NCI-H2081 (cell line): ENCODE results near the gene ZDHHC1.
"Not testable (repeated sequence)": the region's sequence is repeated elsewhere in the genome, so short reads cannot be mapped to it uniquely, and the experiment has no call there.

ENCODE experiments used
- DNase-seq, 2 experiments: peaks; one replicate each; lab custom pipeline; 2025; lab: John Stamatoyannopoulos, UW

Gene ZDHHC1

DNA sequence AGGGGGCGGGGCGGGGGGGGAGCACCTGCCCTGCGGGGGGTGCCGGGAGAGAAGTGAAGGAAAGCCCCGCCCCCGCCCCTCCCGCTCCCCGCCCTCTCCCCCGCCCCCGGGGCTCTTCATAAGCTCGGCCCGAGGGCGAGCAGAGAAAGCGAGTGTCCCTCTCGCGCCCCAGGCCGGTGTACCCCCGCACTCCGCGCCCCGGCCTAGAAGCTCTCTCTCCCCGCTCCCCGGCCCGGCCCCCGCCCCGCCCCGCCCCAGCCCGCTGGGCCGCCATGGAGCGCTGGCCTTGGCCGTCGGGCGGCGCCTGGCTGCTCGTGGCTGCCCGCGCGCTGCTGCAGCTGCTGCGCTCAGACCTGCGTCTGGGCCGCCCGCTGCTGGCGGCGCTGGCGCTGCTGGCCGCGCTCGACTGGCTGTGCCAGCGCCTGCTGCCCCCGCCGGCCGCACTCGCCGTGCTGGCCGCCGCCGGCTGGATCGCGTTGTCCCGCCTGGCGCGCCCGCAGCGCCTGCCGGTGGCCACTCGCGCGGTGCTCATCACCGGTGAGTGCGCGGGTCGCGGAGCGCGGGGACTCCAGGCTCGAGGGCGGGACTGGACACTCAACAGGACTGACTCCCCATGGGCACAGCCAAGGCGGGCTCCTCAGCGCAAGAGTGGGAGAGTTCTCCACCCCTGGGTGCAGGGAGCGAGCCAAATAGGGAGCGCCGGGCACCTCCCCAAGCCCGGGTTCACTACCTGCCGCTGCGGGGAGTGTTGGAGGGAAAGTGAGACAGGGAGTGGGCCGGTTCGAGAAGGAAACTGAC is 14.9 kb upstream of the ZDHHC1 start, which contains the start of gene HSD11B2:
TSS of gene HSD11B2 (plus strand) at position 145 of the 798 bp plus-strand sequence. CDS start at position 273, 128 bp downstream.
- peak; percentile 46 to 67 for DNase-seq

DNA sequence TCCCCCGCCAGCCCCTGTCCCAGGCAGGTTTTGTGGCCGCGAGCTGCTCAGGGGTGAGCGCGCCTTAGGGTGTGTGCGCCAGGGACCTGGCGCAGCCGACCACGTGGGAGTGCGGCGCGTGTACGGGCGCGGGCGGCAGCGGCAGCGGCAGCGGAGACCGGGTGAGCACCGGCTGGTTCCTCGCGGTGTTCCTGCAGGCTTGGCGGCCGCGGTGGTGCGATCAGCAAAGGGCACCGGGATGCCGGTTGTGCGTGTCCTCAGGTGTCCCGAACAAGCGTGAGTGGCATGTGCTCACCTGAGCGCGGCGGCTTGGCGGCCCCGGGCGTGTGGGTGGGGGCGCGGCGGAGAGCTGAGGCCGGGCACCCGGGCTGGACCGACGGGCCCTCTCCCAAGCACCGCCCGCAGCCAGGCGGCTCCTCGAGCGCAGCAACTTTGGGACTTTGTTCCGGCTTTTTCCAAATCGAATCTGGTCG is 14.3 kb upstream of the ZDHHC1 start:
- peak in 1 of 2 experiments; percentile 36 for DNase-seq

DNA sequence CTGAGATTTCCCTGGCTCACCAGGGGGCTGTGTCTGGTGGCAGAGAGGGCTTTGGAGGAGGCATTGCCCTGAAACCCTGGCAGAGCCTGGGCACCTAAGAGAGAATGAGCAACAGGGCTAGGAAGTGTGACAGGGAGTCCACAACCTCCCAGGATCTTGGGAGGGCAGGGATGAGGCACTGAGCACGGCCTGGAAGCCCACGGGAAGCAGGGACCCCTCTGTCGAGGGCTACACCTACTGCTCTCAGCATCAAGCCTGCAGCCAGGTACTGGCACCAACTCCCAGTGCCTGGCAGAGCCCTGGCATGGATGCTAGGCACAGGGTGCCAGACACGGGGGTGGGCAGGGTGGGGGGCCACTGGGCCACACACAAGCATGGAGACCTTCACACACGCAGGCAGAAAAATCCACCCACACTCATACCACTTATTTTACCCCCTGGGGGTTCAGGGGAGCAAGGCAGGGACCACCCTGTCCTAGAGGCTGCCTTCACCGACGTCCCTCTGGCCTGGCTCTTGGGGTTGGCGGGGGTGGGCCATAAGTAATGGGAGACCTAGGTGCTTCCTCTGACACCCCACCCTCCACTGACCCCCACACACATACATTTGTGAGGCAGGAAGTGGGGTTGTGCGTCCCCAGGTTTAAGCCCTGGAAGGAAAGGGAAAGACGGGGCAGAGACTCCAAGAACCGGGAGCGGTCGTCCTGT is 13.7 kb upstream of the ZDHHC1 start:
- no peak for DNase-seq

DNA sequence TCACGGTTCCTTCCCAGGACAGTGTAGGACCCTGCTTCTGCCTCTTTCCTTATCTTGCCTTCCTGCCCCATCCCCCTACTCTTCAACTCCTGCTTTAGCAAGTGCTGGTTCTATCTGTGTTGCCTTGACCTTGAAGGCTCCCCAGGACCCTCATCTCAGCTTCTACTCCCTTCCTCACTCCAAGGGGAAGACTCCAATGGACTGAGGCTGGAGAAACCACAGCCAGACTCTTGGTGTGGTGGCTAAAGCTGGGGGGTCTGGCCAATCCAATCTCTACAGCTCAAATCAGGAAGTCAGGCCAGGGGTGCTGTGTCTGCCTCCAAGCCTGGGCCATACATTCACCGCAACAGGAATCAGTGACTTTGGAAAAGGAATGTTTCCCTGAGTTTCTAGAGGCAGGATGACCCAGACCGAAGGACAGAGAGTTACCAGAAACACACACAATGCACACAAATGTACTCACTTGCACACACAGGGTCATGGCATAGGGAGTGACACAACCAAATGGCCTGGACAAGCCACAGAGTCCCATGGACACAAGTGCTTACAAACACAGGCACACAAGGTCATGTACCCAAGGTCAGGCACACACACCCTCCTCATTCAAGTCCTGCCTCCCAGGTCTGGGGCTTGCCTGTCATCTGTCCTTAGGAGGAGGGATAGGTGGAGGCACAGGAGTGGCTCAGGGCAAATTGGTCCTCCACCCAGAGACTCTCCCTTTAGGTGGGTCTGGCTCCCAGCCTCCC is 12.9 kb upstream of the ZDHHC1 start:
- DNase-seq, result no peak

DNA sequence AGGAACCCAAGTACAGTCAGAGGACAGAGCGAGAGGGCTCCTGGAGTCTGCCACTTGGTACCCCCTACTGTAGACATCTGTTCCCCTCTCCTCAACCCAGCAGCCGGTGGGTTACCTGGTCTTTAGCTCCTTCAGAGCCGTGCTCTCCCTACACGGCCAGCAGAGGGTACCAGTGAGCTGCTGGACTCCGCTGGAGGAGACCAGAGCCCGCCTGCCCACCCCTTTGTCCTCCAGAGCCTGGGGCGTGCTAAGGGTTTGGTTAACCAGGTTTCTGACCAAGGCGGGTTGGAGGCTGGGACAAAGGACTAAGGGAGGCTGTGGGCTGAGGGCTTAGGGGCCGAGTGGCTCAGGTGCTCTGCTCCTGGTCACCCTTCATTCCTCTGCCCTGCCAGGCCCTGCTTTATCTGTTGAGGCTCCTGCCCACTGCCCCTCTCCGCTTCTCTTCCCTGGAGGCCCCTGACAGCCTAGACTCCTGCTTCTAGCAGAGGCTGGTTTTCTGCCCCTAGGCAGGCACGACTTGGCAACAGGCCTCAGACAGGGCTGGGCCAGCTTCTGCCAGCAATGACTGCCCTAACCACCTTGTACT is 12.0 kb upstream of the ZDHHC1 start:
- DNase-seq, result peak; percentile 48 to 61

DNA sequence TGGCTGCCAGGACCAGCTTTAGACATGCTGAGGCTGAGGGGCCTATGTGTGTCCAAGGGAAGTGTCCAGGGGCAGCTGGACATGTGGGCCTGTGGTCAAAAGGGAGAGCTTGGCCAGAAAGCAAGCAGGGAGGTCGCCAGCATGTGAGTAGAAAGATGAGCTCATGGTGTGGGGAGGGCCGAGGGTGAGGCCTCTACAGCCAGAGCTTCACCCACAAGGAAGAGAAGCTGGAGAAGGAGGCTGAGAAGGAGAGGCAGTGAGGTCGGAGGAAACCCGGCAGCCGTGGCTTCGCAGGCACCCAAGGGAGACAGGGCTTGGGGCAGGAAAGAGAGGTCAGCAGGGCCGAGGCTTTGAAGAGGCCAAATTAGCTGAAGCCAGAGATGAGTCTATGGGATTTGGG is 10.7 kb upstream of the ZDHHC1 start:
- DNase-seq, result no peak

DNA sequence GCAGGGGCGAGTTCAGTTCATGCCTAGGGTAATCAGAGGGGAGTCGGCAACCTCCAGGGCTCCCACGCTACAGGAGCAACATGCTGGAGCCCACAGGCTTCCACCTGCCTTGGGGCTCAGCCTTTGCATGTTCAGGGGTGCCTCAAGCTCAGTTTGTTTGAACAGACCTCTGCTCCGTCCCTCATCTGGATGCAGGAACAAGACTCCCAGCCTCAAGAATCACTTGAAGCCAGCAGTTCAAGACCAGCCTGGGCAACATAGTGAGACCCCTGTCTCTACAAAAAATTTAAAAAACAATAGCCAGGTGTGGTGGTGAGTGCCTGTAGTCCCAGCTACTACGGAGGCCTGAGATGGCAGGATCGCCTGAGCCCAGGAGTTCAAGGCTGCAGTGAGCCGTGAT is 9.7 kb upstream of the ZDHHC1 start:
- no peak for DNase-seq

DNA sequence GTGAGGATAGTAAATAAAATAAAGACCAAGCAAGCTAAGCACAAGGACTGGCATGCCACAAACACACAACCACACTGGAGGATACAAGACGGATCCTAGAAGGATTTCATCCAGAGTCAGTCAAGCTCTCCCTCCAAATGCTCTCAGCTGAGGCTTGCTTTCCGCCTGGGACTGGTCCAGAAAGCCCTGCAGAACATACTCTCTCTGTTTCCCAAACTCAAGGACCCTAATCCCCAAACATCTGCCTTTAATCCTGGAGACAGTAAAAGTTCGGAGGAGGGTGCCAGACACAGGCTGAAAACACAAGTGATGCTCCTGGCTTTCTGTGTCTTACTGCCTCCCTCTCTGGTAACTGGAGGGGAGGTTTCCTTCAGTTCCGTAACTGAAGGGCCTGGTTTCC is 9.3 kb upstream of the ZDHHC1 start:
- DNase-seq, result no peak

DNA sequence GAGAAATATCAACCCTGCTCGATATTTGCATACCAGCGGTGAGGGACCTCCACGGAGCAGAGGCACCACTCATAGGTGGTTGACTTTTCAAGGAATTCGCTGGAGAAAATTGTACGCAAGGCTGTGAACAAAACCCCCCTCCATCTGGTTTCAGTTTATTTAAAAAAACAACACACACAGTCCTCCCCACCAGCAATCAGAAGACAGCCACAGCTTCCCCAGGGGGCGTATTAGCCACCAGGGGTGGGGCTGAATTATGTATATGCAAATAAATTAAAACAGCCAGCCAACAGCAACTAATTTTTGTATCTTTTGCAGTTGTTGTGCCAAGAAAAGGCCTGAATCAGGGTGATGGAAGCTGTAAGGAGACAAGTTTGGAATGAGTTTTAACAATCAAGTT is 8.8 kb upstream of the ZDHHC1 start:
- DNase-seq, result no peak

DNA sequence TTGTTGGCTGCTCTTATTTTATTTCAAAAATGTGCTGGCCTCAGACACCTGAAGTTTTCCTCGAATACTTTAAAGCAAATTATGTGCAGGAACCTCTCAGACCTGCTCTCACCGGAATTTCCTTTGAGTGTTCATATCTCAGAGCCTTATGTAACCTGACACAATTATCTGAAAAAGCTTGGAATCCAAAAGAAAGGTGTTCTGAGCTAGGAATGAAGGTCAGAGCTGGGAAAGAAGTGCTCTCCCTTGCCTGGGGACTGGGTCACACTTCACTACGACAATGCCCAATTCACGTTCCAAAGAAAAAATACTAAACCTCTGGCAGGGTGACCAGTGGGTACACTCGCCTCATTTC is 8.0 kb upstream of the ZDHHC1 start:
- DNase-seq, result no peak

DNA sequence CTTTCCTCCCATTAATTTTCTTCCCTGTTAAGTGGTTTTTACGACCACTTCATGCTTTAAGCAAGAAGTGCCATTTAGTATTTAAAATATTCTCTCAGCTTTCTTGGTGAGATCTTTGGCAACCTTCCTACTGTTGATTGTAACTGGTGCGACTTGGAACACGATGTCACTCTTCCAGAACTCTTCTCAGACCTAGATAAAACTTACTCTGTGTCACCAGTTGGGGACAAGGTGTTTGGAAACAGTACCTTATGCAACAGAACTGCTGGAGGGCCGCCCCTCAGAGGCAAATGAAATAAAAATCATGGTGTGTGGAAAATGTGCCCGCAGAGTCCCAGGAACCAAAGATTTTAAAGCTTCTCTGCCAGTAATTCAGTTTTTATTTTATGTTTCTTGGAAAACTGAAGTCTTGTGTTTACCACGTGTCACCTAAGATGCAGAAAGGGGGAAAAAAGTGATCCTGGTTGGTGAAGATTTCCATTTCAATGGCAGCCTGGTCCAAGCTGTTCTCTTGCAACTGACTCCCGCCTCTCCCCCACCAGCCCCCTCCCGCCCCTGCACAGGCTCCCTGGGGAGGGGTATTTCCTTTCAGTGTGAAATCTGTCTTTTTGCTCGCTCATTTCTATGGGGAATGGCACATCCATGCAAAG is 7.5 kb upstream of the ZDHHC1 start:
- DNase-seq, result no peak

DNA sequence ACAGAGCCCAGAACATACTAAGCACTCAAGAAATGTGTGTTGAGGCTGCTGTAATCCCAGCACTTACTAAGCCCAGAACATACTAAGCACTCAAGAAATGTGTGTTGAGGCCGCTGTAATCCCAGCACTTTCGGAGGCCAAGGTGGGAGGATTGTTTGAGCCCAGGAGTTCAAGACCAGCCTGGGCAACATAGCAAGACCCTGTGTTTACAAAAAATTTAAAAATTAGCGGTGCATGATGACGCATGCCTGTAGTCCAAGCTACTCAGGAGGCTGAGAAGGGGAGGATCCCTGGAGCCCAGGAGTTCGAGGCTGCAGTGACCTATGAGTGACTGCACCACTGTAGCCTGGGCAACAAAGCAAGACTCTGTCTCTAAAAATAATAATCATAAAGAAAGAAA is 6.7 kb upstream of the ZDHHC1 start:
- no peak for DNase-seq

DNA sequence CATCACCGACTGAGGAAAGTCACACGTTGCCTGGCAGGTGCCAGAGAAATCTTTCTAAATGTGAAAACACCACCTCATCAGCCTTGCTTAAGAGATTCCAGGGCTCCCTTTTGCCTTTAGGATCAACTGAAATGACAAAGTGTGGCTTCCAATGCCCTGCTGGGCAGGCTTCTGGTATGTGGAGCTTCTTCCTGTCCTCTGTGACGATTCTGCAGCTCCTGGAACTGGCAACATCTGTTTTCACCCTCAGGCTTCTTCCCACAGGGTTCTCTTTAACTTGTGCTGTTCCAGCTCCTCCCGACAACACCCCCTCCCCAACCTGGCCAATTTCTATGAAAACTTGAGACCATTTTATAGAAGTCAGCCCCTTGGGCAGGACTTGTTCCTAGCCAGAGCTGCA is 4.8 kb upstream of the ZDHHC1 start:
- DNase-seq, result no peak

DNA sequence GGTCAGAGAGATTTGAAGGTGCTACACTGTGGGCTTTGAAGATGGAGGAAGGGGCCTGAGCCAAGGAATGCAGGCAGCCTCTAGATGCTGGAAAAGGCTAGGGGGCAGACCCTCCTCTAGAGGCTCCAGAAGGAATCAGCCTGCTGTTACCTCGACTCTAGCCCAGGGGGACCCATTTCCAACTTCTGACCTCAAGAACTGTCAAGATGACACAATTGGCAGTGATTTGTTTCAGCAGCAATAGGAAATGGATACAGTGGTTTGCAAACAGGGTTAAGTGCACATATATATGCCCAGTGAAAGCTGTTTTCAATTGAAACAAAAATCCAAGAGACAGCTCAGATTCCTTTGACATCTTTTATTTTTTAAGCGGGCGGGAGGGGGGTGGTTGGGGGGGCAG is 3.7 kb upstream of the ZDHHC1 start:
- no peak for DNase-seq

DNA sequence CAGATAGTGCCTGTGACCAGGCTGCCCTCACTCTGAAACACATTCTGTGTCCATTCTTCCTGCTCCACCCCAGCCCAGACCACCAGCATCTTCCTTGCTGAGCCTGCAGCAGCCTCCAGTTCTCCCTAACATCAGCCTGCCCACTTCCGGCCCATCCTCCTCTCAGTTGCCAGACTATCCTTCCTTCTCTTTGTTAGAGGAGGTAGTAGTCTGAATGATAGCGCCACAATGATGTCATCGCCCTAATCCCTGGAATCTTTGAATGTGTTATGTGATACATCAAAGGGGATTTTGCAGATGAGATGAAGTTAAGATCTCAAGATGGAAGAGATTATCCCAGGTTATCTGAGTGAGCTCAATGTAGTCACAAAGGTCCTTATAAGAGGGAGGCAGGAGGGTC is 3.2 kb upstream of the ZDHHC1 start:
- DNase-seq, result no peak

DNA sequence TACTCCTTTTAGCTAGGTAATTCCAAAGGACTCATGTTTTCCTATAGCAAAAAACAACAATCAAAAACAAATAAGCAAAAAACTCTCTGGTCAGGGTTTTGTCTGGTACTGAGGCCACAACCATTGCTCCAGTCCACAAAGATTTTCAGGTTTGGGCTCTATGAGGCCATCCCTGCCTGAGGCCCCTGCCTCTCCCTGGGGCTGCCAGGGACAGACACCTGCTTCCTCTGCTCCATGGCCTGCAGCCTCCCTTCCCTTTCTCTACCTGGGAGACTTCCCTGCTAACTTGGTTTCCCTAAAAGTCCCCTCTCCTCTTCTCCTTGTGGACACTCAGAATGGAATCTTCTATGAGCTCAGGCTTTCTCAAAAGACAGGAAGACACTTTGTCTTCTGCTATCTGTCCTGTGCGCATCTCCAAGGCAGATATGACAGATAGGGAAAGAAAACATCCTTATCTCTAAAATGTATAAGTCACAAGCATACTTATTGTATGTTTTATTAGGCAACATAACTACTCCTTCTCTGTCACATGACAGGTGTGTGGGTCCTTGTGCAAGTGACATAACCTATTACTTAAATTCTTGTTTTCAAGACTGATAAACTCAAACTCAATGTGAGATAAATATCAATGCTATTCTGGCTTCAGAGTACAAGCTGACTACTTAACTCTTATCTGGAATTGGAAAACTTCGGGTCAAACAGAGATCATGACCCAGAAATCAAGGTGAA is 1.2 kb upstream of the ZDHHC1 start:
- no peak for DNase-seq

DNA sequence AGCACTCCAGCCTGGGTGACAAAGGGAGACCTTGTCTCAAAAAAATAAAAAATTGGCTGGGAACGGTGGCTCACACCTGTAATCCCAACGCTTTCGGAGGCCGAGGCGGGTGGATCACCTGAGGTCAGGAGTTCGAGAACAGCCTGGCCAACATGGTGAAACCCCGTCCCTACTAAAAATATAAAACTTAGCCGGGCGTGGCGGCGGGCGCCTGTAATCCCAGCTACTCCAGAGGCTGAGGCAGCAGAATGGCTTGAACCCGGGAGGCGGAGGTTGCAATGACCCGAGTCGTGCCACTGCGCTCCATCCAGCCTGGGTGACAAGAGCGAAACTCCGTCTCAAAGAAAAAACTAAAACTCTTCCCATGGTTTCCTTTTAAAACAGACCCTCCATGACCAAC is 856 bp downstream of the ZDHHC1 start:
- not testable (repeated sequence) for DNase-seq

DNA sequence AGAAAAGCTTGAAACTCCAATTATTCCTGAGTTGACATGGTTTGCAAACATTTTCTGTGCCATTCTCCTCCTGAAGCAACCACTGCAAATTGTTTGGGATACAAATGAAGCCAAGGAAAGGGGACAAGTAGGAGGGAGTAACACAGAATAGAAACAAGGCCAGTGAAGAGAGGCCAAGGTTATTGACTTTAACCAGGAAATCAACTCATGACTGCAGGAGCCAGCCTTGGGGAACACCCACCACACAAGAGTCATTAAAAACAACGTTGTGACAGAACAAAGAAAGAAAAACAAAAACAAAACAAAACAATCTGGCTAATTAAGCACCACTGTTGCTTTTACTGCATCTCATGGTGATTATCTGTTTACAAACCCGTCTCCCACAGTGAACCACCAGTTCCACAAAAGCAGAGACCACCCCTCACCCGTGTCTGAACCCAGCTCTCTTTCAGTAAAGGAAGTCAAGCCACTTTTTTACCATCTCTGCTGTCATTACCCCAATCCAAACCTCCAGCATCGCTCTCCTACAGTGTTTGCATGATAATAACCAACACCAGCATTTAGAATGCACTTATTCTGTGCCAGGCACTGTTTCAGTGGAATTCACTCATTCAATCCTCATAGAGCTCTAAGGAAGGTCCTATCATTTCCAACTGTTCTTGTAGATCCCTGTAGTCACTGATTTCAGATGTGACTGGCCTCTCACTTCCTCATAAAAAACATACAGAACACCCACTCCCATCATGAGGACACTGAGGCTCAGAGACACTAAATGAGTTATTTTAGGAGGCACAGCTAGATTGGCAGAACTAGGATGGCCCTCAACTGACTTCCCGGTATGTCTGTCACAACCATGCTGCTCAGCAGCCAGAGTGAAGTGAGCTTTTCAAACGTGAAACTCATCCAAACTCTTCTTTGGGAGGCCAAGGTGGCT is 2.0 kb downstream of the ZDHHC1 start:
- no peak for DNase-seq

DNA sequence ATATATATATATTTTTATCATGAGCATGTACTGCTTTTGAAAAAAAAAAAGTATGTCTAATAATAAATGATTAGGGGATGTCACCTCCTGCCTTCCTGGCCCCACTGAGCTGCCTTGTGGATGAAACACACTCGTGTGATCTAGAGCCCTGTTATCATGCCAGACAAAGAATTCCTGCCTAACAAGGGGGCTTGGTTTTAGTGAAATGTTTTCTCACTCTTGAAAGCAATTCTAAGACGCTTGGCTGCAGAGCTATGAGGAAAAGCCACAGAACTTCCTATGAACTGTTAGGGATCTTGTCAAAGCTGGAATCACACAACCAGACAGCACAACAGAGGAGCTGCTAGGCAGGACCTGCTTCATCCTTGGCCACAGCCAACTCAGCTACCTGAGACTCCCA is 4.0 kb downstream of the ZDHHC1 start:
- no peak for DNase-seq

DNA sequence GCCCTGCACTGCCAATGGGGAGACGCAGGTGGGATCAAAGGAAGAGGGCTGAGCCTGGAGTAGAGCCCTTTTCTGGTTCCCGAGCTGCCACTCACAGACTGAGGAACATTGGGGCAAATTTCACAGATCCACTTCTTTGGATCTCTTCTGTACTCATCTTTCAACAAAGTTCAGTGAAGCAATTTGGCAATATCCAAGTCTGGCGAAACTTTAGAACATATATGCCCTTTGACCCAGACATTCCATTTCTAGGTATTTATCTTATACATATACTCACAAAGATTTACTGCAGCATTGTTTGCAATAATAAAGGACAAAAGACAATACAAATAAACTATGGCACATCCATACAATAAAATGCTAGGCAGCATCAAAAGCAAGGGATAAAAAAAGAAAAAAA is 4.9 kb downstream of the ZDHHC1 start:
- no peak for DNase-seq
